Activated naive CD8-positive, alpha-beta T cell treated with anti-CD3 and anti-CD28 coated beads, Interleukin-2, amount 50 U/mL, for 24 hours (primary cell): Measurements from ENCODE around the gene EYS.

Experiments
- ATAC-seq: fragments of 150-1000 bp; cut with Tn5 transposase; one replicate; pipeline ENCODE4 v1.10.0; 2021
- DNase-seq: peaks from one replicate; pipeline ENCODE4 v3.0.0; 2021
- H3K27ac Mint-ChIP-seq: one replicate; pipeline ENCODE4 v1.8.0; 2021; ENCODE audit warnings: mild to moderate bottlenecking, mixed read lengths
- H3K27me3 Mint-ChIP-seq: one replicate; pipeline ENCODE4 v1.8.0; 2021; ENCODE audit warnings: mixed read lengths
- H3K36me3 Mint-ChIP-seq: one replicate; pipeline ENCODE4 v1.8.0; 2021; ENCODE audit warnings: low read depth, mixed read lengths
- H3K4me1 Mint-ChIP-seq: one replicate; pipeline ENCODE4 v1.8.0; 2021; ENCODE audit warnings: mixed read lengths
- H3K4me3 Mint-ChIP-seq: one replicate; pipeline ENCODE4 v1.8.0; 2021; ENCODE audit warnings: mild to moderate bottlenecking, moderate library complexity, mixed read lengths
- H3K9me3 Mint-ChIP-seq: one replicate; pipeline ENCODE4 v1.8.0; 2021; ENCODE audit warnings: mixed read lengths

Gene EYS

GRCh38 chr6:64848467-64848866 is 858.6 kb downstream of the EYS start:
- DNase-seq (no peak), ATAC-seq (no peak)
- Mint-ChIP-seq H3K4me1 (no peaks in the 10 kb centered on the region), H3K36me3 (no peaks in the 10 kb centered on the region), H3K27me3 (no peaks in the 10 kb centered on the region), H3K4me3 (no peak overlapping the region), H3K9me3 (peaks cover 24% of the 10 kb centered on the region), H3K27ac (no peak overlapping the region)

- H3K36me3 Mint-ChIP-seq: no peaks in the 10 kb centered on the region
- H3K9me3 Mint-ChIP-seq: peaks cover 24% of the 10 kb centered on the region
- H3K4me3 Mint-ChIP-seq: no peak overlapping the region
- no peaks in the 10 kb centered on the region for H3K27me3 Mint-ChIP-seq
- ATAC-seq (no peak), DNase-seq (no peak)
- H3K27ac Mint-ChIP-seq: no peak overlapping the region
- no peaks in the 10 kb centered on the region for H3K4me1 Mint-ChIP-seq
These were observed 859.6 kb downstream of the EYS start for GRCh38 chr6:64847396-64847795.

- Mint-ChIP-seq H3K36me3 (no peaks in the 10 kb centered on the region), H3K4me1 (no peaks in the 10 kb centered on the region), H3K27ac (no peak overlapping the region), H3K27me3 (no peaks in the 10 kb centered on the region), H3K4me3 (no peak overlapping the region), H3K9me3 (peaks cover 18% of the 10 kb centered on the region)
- DNase-seq: no peak
- no peak for ATAC-seq
These were observed 868.3 kb downstream of the EYS start for GRCh38 chr6:64838726-64839125.

- H3K4me1 Mint-ChIP-seq: no peaks in the 10 kb centered on the region
- H3K27me3 Mint-ChIP-seq: no peaks in the 10 kb centered on the region
- H3K27ac Mint-ChIP-seq: no peak overlapping the region
- DNase-seq: no peak
- no peaks in the 10 kb centered on the region for H3K36me3 Mint-ChIP-seq
- H3K4me3 Mint-ChIP-seq: no peak overlapping the region
- no peak for ATAC-seq
- peaks cover 5% of the 10 kb centered on the region for H3K9me3 Mint-ChIP-seq
These were observed 875.3 kb downstream of the EYS start for GRCh38 chr6:64831680-64832079.

- H3K27me3 Mint-ChIP-seq: no peaks in the 10 kb centered on the region
- H3K36me3 Mint-ChIP-seq: no peaks in the 10 kb centered on the region
- H3K4me3 Mint-ChIP-seq: no peak overlapping the region
- H3K4me1 Mint-ChIP-seq: no peaks in the 10 kb centered on the region
- DNase-seq (no peak), ATAC-seq (no peak)
- no peak overlapping the region for H3K27ac Mint-ChIP-seq
- H3K9me3 Mint-ChIP-seq: peaks cover 14% of the 10 kb centered on the region
These were observed 889.5 kb downstream of the EYS start for GRCh38 chr6:64817525-64817924.

- Mint-ChIP-seq H3K27ac (no peak overlapping the region), H3K4me1 (no peaks in the 10 kb centered on the region), H3K36me3 (no peaks in the 10 kb centered on the region), H3K4me3 (no peak overlapping the region), H3K9me3 (peaks cover 9% of the 10 kb centered on the region), H3K27me3 (no peaks in the 10 kb centered on the region)
- no peak for DNase-seq
- no peak for ATAC-seq
These were observed 891.3 kb downstream of the EYS start for GRCh38 chr6:64815718-64816117.

- H3K4me1 Mint-ChIP-seq: no peaks in the 10 kb centered on the region
- H3K4me3 Mint-ChIP-seq: no peak overlapping the region
- peaks cover 5% of the 10 kb centered on the region for H3K9me3 Mint-ChIP-seq
- H3K36me3 Mint-ChIP-seq: no peaks in the 10 kb centered on the region
- DNase-seq: no peak
- ATAC-seq: no peak
- H3K27me3 Mint-ChIP-seq: no peaks in the 10 kb centered on the region
- H3K27ac Mint-ChIP-seq: no peak overlapping the region
These were observed 894.9 kb downstream of the EYS start for GRCh38 chr6:64812138-64812537.

- Mint-ChIP-seq H3K4me1 (no peaks in the 10 kb centered on the region), H3K27me3 (no peaks in the 10 kb centered on the region), H3K36me3 (no peaks in the 10 kb centered on the region)
These were observed 895.9 kb downstream of the EYS start for GRCh38 chr6:64811119-64811518.

GRCh38 chr6:64807785-64808184 is 899.2 kb downstream of the EYS start:
- Mint-ChIP-seq H3K36me3 (no peaks in the 10 kb centered on the region), H3K27me3 (no peaks in the 10 kb centered on the region), H3K27ac (no peak overlapping the region), H3K9me3 (no peaks in the 10 kb centered on the region), H3K4me1 (no peaks in the 10 kb centered on the region), H3K4me3 (no peak overlapping the region)
- no peak for DNase-seq
- ATAC-seq: no peak

More at GRCh38 chr6:64811119-64811518, 895.9 kb downstream of the EYS start:
- Mint-ChIP-seq H3K27ac (no peak overlapping the region), H3K9me3 (no peaks in the 10 kb centered on the region), H3K4me3 (no peak overlapping the region)
- ATAC-seq: no peak
- DNase-seq: no peak

- no peak overlapping the region for H3K4me3 Mint-ChIP-seq
- H3K9me3 Mint-ChIP-seq: no peaks in the 10 kb centered on the region
- no peaks in the 10 kb centered on the region for H3K36me3 Mint-ChIP-seq
- no peaks in the 10 kb centered on the region for H3K4me1 Mint-ChIP-seq
- DNase-seq (no peak), ATAC-seq (no peak)
- H3K27me3 Mint-ChIP-seq: no peaks in the 10 kb centered on the region
- no peak overlapping the region for H3K27ac Mint-ChIP-seq
These were observed 903.4 kb downstream of the EYS start for GRCh38 chr6:64803470-64804166.

GRCh38 chr6:64792534-64792933 is 914.5 kb downstream of the EYS start:
- ATAC-seq (no peak), DNase-seq (no peak)
- no peaks in the 10 kb centered on the region for H3K4me1 Mint-ChIP-seq
- no peak overlapping the region for H3K4me3 Mint-ChIP-seq
- no peak overlapping the region for H3K27ac Mint-ChIP-seq
- H3K9me3 Mint-ChIP-seq: peaks cover 9% of the 10 kb centered on the region
- no peaks in the 10 kb centered on the region for H3K27me3 Mint-ChIP-seq
- no peaks in the 10 kb centered on the region for H3K36me3 Mint-ChIP-seq

GRCh38 chr6:64789476-64789875 is 917.5 kb downstream of the EYS start:
- H3K27ac Mint-ChIP-seq: no peak overlapping the region
- no peaks in the 10 kb centered on the region for H3K36me3 Mint-ChIP-seq
- no peak overlapping the region for H3K4me3 Mint-ChIP-seq
- no peaks in the 10 kb centered on the region for H3K4me1 Mint-ChIP-seq
- H3K27me3 Mint-ChIP-seq: no peaks in the 10 kb centered on the region
- peaks cover 9% of the 10 kb centered on the region for H3K9me3 Mint-ChIP-seq
- no peak for ATAC-seq
- no peak for DNase-seq

GRCh38 chr6:64786736-64787135 is 920.3 kb downstream of the EYS start:
- Mint-ChIP-seq H3K27ac (no peak overlapping the region), H3K36me3 (no peaks in the 10 kb centered on the region), H3K4me1 (no peaks in the 10 kb centered on the region), H3K4me3 (no peak overlapping the region), H3K27me3 (no peaks in the 10 kb centered on the region), H3K9me3 (peaks cover 9% of the 10 kb centered on the region)
- ATAC-seq (no peak), DNase-seq (no peak)

GRCh38 chr6:64782877-64783276 is 924.1 kb downstream of the EYS start:
- DNase-seq (no peak), ATAC-seq (no peak)
- Mint-ChIP-seq H3K36me3 (no peaks in the 10 kb centered on the region), H3K9me3 (peaks cover 14% of the 10 kb centered on the region), H3K4me3 (no peak overlapping the region), H3K4me1 (no peaks in the 10 kb centered on the region), H3K27ac (no peak overlapping the region), H3K27me3 (no peaks in the 10 kb centered on the region)

- Mint-ChIP-seq H3K27me3 (no peaks in the 10 kb centered on the region), H3K36me3 (no peaks in the 10 kb centered on the region), H3K4me3 (no peak overlapping the region), H3K4me1 (no peaks in the 10 kb centered on the region), H3K27ac (no peak overlapping the region), H3K9me3 (peaks cover 29% of the 10 kb centered on the region)
- ATAC-seq (no peak), DNase-seq (no peak)
These were observed 928.9 kb downstream of the EYS start for GRCh38 chr6:64777941-64778785.
